Myocyte (in vitro differentiated cells): ENCODE measurements around the gene EPHA1. TPM values are rescaled to one million over a fixed set of nuclear protein-coding genes. Genes with fewer than 3 reads are reported as not detected.
A peak's percentile ranks its signal among the peaks of the same experiment; 100 is the strongest.
"Not testable (repeated sequence)": the region's sequence is repeated elsewhere in the genome, so short reads cannot be mapped to it uniquely, and the experiment has no call there.

Experiments used
- DNase-seq: peaks from one replicate; pipeline ENCODE4 v3.0.0-alpha.2; 2012; ENCODE audit warnings: low read depth
- total RNA-seq: library from RNA; depleted of rRNA; stranded (reverse); fragments of >200 nt; gene quantifications from 2 replicates; pipeline ENCODE4 v1.2.3, GENCODE V29; 2014

Gene EPHA1
- total RNA-seq, 1 donor from 2014 or later = not detected

DNA sequence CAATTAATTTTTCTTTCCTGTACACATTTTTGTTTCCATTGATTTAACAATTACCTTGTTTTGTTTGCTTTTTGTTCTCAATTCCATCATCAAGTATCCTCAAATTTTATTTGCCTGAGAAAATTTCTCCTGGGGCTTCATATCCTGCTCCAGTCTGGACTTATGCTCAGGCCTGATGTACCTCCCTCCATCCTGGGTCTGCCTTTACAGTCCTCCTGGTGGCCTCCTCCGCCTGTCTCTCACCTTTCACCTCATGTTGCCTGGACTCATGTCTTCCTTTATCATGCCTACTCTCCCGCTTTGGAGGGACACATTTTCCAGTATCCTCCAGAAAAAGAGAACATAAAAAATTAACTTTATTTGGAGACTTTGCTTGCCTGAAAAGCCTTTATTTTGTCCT lies 22.5 kb upstream of the EPHA1 start:
- DNase-seq = no peak

DNA sequence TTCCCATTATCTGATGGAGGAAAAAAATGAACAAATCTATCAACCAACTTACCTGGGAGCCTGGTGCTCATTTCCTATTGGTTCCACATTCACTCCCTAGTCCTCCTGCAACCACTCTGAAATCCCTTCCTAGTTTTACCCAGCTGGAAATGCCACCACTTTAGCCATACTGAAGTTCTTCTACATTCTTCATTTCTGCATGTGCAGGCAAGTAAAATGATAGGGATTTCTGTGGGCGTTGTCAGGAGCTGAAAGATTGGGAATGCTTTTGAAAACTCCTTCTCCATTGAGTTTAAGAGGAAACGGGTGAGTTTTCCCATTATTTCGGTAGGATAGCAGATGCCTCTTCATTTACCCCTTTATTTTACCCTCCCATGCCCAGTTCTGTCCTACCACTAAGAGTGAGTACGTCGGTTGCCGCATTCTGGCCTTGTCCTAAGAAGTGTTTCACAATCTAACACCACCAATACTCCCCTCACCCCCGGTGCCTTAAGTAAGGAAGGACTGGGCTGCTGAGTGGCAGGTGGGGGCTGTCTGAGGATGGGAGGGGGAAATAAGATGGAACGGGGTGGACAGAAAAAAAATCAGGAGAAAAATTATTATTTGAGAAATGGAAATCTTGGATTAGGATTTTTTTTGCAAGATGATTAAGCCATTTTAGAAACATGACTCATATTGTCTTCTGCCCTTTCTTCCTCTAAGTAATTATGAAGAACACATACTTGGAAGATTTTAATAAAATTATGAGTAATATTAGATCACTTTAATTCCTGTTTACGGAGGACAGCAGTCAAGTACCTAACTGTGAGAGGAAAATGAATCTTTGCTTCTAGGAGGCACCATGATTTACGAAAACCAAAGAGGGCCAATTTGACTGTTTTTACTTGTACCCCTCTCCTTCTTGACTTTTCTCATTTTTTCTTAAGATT lies 21.4 kb upstream of the EPHA1 start:
- DNase-seq = no peak

DNA sequence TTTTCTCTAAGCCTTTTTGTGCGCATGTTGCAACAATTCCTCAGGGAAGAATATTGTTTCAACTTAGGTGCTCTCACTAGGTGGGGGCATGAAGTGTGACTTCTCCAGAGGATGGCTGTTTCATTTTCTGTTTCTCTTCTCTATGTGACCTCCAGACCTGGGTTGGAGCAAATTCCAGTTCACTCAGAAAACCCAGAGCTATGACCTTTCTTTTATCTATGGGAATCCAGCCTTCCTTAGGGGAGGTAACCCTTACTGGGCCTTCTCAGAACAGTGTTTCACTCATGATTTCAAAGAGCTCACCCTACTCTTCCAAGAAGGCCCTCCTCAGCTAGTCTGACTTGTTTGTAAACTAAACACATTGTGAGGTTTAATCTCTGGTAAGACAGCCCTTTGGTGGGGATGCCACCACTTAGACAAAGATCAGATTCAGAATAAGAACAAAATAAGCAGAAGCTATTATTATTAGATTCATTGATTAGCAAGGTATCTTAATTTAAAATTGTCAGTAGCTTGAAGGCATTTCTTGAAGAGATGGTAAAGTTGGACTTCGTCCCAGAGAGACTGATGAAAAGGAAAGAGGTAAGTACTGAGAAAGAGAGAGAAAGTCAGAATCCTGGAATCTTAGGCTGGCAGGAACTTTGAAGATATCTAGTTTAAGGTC lies 18.0 kb upstream of the EPHA1 start:
- no peak for DNase-seq

DNA sequence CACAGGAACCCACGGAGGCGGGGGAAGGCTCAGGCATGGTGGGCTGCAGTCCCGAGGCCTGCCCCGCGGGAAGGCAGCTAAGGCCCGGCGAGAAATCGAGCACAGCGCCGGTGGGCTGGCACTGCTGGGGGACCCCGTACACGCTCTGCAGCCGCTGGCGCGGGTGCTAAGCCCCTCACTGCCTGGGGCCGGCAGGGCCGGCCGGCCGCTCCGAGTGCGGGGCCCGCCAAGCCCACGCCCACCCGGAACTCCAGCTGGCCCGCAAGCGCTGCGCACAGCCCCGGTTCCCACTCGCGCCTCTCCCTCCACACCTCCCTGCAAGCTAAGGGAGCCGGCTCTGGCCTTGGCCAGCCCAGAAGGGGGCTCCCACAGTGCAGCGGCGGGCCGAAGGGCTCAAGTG lies 15.8 kb upstream of the EPHA1 start:
- not testable (repeated sequence) for DNase-seq

DNA sequence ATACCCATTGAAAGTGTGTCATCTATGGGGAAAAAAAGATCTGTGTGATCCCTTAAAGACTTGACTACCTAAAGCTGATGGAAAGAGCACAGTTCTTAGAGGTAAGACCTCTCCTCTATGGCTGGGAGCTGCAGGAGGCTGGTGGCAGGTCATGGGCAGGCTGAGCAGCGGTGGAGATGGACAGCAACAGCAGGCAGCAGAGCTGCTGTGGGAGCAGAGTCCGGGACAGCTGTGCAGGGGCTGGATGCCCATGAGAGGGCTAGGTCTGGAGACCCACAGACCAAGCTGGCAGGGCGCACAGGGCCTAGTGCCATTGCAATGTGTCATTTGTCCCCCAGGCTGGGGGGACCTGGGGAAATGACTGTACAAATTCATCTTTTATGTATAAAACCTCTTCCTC lies 13.4 kb upstream of the EPHA1 start:
- peak; percentile 84 for DNase-seq

DNA sequence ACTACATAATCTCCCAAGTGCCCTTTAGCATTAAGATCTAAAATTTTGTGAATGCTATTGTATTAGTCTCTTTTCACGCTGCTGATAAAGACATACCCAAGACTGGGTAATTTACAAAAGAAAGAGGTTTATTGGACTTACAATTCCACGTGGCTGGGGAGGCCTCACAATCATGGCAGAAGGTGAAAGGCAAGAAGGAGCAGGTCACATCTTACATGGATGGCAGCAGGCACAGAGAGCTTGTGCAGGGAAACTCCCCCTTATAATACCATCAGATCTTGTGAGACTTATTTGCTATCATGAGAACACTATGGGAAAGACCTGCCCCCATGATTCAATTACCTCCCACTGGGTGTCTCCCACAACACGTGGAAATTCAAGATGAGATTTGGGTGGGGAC lies 12.0 kb upstream of the EPHA1 start:
- DNase-seq = not testable (repeated sequence)

DNA sequence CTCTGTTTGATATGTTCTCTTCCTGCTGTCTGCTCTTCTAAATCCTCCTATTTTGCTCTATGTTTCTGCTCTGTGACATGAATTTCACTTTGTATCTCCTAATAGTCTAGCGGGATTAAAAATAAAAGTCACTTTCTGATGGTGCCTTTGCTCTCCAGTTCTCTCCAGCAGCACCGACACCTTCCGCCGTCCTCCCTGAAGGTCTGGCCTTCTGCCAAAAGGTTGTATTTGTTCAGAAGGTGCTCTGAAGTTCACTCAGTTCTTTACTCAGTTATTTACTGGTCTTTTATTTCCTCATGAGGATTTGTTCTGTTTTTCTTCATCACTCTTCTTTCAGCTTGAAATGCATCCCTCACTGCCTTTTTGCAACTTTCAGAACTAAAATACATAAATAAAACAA lies 11.2 kb upstream of the EPHA1 start:
- DNase-seq = no peak

DNA sequence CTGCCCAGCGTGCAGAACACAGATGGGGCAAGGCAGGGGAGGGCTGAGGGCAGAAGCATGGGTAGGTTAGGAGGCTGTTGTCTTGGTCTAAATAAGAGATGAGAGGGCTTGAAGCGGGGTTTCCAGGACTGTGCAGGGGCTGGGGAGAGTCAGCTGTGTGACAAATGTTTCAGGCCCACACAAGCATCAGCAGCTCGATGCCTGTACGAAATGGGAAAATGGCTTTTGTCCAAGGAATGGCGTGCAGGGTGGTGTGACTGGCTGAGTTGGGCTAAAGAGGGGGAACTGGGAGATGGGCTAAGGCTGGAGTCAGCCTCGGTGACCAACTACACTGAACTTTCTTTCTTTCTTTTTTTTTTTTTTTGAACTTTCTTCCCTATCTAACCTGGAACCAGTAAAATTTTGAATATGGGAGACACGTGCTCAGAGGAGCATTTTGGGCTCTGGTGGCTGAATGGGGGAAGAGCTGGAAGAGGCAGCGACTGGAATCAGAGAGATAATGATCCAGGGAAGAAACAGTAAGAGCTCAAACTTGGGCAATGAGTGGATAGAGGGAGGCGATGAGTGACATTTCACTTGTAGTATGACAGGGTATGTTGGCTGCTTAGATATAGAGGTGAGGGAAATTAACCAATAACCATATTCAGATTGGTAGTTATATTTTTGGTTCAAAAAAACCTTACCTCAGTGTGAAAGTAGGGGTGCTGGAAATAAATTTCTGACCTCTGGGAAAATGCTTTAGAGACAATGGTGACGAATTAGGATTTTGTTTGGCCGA lies 10.2 kb upstream of the EPHA1 start:
- peak; percentile 33 for DNase-seq

DNA sequence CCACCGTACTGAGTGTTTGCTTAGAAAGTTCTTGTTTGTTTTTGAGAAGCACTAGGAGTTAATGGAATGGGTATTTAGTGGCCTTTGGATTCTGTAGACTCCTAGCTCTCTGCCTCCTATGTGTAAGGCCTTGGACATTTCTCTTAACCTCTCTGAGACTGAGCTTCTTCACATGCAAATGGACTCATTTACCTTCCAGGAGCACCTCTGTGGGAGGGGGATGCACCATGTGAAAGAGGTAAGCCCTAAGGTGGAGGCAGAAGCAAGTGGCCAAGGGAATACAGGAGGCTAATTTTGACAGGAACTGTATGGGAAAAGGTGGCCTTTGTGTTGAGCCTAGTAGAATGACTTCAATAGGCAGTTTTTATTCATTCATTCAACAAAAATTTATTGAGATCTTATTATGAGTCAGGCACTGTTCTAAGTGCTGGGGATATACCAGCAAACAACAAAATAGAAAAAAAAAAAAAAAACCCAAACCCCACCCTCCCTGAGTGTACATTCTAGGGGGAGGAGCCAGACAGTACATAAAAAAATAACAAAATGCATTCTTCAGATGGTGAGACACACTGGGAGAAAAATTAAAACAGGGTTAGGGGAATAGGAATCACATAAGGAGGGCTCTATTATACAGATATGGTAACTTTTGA lies 9.2 kb upstream of the EPHA1 start:
- DNase-seq = no peak

DNA sequence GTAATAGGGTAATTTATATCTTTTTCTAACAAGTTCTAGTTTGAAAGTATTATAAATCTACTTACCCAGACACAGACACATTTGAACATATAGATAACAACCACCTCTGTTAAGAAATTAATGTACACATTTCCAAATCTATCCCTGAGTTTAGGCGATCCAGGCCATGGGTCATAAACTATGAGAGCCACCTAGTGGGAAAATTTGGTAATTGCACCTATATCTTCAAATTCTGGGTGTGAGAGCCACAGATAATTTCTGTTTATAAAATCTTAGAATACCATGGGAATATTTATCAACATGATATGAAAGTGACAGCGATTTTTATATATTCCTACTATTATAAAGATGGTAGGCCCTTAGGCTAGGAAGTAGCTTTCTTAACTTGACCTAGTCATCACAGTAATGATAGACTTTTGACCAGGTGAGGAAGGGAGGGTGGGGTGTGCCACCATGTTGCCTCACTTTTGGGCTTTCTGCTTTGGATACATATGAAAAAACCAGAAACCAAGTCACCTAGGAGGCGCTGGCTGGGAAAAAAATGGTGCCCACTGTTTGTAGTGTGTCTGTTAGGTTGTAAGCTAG lies 8.0 kb upstream of the EPHA1 start:
- peak; percentile 75 for DNase-seq

DNA sequence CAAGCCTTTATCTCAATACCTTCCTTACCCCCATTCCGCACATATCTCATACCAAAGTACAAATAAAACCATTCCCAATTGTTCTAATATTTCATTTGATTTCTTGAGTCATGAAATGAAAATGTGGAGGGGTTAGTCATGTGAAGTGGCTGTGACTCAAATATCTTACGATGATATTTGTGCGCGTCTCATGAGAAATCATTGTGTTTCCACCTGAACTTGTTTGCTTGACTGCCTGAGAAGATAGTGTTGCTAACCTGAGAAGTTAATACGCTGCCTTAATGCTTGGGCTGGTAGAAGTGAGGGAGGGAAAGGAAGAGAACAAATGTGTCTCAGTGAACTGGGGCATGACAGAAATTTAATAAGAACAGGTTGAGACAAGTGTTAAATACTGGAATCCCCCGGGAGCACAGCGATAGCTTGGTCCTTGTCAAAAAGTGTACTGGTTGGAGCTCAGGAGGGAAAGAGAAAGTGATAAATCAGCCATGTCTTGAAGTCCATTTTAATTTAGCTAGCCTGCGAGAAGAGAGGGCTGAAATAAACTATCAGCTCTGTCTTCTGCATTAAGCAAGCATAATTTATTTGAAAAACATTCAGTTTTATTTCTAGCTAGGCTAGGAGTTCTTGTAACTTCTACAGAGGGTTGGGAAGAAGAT lies 7.2 kb upstream of the EPHA1 start:
- DNase-seq = no peak

DNA sequence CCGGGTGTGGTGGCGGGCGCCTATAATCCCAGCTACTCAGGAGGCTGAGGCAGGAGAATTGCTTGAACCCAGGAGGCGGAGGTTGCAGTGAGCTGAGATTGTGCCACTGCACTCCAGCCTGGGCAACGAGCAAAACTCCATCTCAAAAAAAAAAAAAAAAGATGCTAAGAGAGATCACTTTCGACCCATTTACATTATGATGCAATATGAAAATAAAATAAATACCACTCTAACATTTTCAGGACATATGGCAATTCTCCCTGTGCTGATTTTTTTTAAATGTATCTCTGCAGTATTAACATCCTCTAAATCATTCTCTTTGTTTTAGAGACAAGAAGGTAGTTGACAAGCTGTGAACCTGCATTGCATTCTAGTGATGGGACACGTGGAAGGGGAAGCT lies 6.6 kb upstream of the EPHA1 start:
- DNase-seq = not testable (repeated sequence)

DNA sequence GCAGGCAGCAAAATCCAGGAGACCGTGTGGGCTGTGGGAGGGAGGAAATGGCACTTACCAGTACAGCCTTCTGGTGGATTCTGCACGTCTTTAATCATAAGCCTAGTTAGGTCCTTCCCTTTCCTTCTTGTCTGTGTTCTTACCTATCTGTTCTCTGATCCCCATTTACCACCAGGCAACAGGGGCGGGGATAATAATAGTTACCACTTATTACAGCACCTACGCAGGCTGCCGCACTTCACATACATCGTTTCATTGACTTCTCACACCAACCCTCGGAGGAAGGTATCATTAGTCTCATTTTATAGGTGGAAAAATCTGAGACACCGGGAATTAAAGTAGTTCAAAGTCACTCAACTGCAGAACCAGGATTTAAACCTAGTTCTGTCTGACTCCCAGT lies 4.5 kb upstream of the EPHA1 start:
- DNase-seq = no peak

DNA sequence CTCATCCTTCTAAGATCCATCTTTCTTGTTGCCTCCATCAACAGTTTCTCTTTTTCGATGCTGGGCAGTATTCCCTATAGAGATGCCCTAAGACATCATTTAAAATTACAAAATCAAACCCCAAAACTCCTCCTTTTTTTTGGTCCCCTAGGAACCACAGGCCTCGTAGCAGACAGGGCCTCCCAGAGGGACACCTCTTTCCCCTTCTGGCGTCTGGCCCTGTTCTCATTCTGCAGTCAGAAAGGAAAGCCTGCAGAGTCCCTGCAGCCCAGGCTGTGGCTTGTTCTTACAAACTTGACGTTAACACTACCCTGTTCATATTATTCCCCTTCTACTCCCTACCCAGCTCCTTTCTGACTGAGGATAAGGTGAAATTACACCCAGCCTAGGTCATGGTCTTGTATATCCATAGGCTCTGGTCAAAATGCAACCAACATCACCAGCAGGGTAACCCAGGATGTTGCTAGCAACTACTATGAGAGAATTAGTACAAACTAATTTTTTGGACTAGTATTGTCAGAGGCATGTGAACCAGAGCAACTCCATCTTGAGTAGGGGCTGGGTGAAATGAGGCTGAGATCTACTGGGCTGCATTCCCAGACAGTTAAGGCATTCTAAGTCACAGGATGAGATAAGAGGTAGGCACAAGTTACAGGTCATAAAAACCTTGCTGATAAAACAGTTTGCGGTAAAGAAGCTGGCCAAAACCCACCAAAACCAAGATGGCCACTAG lies 3.5 kb upstream of the EPHA1 start:
- DNase-seq = no peak

DNA sequence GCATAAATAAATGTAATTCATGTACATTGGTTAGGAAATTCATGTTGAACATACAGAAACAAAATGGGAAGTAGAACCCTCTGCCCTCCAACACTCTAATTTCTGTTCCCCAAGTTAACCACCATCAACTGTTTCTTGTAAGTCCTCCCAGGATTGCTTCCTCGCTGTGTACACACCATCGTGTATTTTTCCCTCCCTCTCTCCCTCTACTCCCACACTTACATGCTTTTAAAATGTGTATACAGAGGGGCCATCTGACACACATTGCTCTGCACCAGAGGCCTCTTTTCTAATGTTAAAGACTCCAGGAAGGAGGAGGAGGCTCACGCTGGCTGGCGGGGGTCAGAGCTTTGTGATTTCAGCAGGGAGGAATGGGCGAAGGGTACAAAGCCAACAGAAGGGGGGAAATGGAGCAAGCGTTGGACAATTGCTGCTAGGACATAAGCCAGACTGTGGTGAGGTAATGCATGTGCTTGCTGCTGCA lies 1.9 kb upstream of the EPHA1 start:
- DNase-seq = no peak

DNA sequence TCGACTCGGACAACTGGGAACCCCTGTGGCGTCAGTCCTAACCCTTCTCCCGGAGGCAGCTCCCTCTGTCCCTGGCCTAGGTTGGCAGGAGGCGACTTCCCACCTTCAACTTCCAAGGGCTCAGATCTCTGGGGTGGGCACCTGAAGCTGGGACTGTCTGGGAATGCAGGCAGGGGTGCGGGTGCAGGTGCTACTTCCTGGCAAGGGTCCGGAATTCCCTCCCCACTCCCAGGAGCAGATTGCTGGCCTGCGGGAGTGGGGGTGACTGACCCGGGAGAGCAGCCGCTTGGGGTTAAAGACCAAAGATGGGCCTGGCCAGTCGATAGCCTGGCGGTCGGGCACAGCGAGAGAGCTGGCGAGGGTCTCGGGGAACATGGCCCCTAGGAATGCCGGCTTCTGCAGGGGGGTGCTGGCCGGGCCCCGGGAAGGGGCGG lies 387 bp downstream of the EPHA1 start:
- DNase-seq = no peak

DNA sequence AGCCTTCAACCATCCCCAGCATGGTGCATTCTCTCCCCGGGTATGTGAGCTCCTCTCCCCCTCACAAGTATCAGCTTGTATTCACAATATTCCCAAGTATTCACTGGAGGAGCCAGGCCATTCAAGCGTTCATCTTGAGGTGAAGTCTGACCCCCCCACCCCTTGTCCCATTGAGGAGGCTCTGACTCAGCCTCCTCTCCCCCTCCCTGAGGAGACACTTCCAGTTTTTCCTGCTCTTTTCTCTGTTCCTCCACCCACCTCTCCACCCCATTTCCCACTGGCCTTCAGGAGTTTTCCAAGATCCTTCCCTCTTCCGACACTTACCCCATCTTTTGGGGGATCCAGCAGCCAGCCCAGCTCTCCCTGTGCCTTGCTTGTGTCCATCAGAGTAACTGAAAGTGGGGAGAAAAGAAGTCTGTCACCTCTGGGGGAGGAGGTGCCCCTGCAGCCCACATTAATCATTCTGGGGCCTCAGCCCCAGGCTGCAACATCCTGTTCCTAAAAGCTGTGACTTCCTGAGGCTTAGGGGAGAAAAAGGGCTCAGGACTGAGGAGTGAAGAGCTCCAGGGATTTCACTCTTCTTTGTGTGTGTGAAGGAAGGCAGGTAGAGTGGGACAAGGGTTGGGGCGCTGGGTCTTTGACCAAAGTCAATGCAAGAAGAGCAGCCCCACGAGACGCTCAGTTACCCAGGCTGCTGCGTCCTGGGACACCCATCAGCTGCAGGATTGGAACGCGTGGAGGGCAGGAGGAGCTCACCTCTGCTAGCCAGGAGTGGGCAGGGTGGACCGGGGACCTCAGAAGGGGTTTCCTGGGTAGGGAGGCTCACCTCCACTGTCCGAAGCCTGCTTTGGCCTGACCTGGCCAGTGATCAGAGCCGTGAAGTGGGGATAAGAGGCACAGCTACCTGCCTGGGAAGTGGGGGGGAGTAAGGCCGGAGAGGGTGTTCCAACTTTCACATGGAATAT lies 1.1 kb downstream of the EPHA1 start:
- DNase-seq = no peak

DNA sequence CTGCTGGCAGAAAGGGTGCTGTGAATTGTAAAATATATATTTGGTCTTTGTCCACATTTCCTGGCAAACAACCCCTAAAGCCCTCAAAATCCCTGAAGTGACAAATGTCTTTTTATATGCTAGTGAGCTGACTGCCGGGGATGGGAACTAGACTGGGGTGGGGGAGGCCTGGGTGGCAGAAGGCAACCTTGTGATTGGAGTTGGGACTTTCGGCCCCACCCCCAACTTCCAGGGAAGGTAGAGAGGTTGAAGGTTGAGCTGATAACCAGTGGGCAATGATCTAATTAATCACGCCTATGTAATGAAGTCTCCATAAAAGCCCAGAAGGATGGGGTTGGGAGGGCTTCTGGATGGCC lies 2.7 kb downstream of the EPHA1 start:
- no peak for DNase-seq
